Psoas muscle (tissue), 8 donors: ENCODE data around the gene ANO9. TPM values are rescaled to one million over a fixed set of nuclear protein-coding genes. Genes with fewer than 3 reads are reported as not detected.
"Not testable (repeated sequence)": the region's sequence is repeated elsewhere in the genome, so short reads cannot be mapped to it uniquely, and the experiment has no call there.

Experiments used
- ATAC-seq, 4 donors: fragments of 200-7000 bp; cut with Tn5 transposase; one replicate each; pipeline ENCODE4 v1.9.1; 2020; ENCODE audit warnings: moderate library complexity in 3 of 4, mild to moderate bottlenecking in 2 of 4
- DNase-seq, 2 donors: peaks; one replicate each; pipeline ENCODE4 v3.0.0-alpha.2; 2020
- H3K27ac ChIP-seq: fragments of 200-600 bp; one replicate; pipeline ENCODE4 v1.8.0; 2022
- H3K27me3 ChIP-seq, 3 donors: fragments of 200-600 bp in 1 of 3; one replicate each; pipeline versions ENCODE4 v1.6.1 to v1.8.0; 2013 to 2022; ENCODE audit warnings: low read length in 2 of 3, mild to moderate bottlenecking in 2 of 3, moderate library complexity in 1 of 3; ENCODE audit not compliant: insufficient read depth in 3 of 3
- H3K36me3 ChIP-seq, 2 donors: fragments of 200-600 bp in 1 of 2; one replicate each; pipeline versions ENCODE4 v1.6.1 to v1.8.0; 2013 to 2022; ENCODE audit warnings: low read depth in 1 of 2, mild to moderate bottlenecking in 1 of 2, moderate library complexity in 1 of 2; ENCODE audit not compliant: insufficient read depth in 1 of 2
- H3K4me1 ChIP-seq: fragments of 200-600 bp; one replicate; pipeline ENCODE4 v1.8.0; 2022
- H3K4me3 ChIP-seq: fragments of 200-600 bp; one replicate; pipeline ENCODE4 v1.8.0; 2022; ENCODE audit warnings: mild to moderate bottlenecking
- H3K9me3 ChIP-seq: fragments of 200-600 bp; one replicate; pipeline ENCODE4 v1.8.0; 2022
- WGBS, 3 donors: extraction: QIAGEN DNeasy Blood & Tissue Kit; methylation state at CpG; one replicate each; pipeline versions ENCODE4 v1.1.6 to v1.1.7; 2013; 5-methylcytosine and 5-hydroxymethylcytosine counted together
- intact Hi-C, 2 donors: fragments of 100-400 bp; cut with DNase I; formaldehyde crosslinking; loops; one replicate each; pipeline versions ENCODE4 v1.11.0 to v1.14.2; 2022
- polyA plus RNA-seq, 3 donors: library from polyadenylated mRNA; stranded (reverse); fragments of 200-250 nt; gene quantifications; one replicate each; pipeline ENCODE4 v1.2.3, GENCODE V29; 2013
- total RNA-seq, 4 donors: library from RNA; stranded (reverse); fragmentation: NEBNext Ultra II Directional in 2 of 4; extraction: Animal tissue kit (Norgen Biotek cat#: 25700) in 2 of 4; gene quantifications; one replicate each; pipeline versions ENCODE4 v1.2.1 to v1.2.4, GENCODE V29; 2021 to 2023
- TF ChIP-seq, protein P1 (sequence below): fragments of 200-600 bp; IDR thresholded peaks from one replicate; pipeline ENCODE4 v1.8.0; 2022; ENCODE audit warnings: antibody characterized with exemption
- donor health status: healthy with polysubstance abuse.
- donor health status: DM: no; HTN: no; CAD: no; lungs with moderate emphysema.
- donor health status: Bipolar disorder and iron deficiency.
- donor health status: healthy.
- donor health status: DM: yes; HTN: yes; CAD: no.
- donor health status: DM: no; HTN: no; CAD: no.
- donor health status: DM: no; HTN: no; CAD: no.
- donor health status: DM: yes; HTN: yes; CAD: no.

ANO9 gene
- total and polyA plus RNA-seq, 7 donors: 0.09 to 0.59 (median 0.13) TPM; not detected in 1

DNA sequence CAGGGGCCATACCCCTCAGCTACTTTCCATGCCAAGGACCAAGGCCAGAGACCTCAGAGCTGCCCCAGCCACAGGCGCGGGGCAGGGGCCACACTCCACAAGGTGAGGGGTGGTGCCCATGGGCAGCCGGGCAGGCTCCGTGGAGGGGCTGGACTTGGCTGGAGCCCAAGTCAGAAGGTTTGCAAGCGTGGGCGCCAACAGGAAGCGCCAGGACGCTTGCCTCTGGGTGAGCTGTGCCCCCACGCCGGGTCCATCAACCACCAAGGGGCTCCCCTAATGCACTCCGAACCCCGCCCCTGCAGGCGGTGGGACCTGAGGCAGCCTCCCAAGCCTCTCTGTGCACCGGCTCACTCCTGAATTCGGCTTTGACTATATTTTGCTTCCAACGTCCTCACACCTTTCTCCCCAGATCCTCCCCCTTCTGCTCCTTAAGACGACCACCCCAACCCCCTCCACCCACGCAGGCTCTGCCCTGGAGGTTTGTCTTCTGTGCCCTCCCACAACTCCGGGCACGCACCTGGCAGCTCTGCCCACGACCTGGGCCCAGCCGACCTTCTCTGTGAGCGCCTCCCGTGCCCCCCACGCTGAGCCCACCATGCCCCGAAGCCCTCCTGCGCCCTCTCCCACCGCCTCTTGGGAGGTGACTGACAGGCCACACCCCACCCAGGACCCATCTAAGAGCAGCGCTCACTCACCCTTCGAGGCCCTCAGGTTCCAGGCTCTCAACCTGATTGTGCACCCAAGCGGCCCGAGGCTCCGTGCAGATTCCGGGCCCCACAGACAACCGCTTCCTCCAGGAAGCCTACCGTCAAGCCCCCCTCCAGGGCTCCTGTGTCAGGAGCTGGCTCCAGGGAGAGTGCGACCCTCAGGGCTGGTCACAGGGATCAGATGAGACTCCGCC, 50.4 kb downstream of the ANO9 start:
- peaks cover 2% of the 10 kb centered on the region for H3K9me3 ChIP-seq
- TF ChIP-seq, protein P1, sequence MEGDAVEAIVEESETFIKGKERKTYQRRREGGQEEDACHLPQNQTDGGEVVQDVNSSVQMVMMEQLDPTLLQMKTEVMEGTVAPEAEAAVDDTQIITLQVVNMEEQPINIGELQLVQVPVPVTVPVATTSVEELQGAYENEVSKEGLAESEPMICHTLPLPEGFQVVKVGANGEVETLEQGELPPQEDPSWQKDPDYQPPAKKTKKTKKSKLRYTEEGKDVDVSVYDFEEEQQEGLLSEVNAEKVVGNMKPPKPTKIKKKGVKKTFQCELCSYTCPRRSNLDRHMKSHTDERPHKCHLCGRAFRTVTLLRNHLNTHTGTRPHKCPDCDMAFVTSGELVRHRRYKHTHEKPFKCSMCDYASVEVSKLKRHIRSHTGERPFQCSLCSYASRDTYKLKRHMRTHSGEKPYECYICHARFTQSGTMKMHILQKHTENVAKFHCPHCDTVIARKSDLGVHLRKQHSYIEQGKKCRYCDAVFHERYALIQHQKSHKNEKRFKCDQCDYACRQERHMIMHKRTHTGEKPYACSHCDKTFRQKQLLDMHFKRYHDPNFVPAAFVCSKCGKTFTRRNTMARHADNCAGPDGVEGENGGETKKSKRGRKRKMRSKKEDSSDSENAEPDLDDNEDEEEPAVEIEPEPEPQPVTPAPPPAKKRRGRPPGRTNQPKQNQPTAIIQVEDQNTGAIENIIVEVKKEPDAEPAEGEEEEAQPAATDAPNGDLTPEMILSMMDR: no peak
- H3K27ac ChIP-seq: no peak overlapping the region
- no peaks in the 10 kb centered on the region for H3K4me1 ChIP-seq
- intact Hi-C loops: no loop called here
- H3K36me3 ChIP-seq: no peaks in the 10 kb centered on the region
- H3K4me3 ChIP-seq: no peak overlapping the region
- ATAC-seq (no peak), DNase-seq (no peak)
- peaks cover 0 to 25% (median 0%) of the 10 kb centered on the region in 3 donors for H3K27me3 ChIP-seq
- WGBS, 3 donors: 73 to 76% (median 75%) methylated on average over 37 to 38 of the region's 38 CpGs

DNA sequence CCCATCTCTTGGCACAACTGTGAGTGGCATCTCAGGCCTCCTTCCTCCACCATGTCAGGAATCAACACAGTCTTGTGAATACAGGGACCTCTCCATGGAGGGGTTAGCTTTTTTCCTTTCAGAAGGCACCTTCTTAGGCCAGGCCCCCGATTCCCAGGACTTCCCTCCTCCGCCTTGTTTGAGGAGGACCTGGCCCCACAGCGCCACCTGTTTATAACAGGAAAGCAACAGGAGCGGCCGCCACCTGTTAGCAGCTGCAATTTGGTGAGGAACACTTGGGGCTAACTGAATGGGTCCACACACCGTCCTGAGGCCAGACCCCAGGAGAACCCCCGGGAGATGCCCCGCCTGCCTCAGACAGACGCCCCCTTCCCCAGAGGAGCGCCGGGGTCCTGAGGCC, 51.6 kb downstream of the ANO9 start:
- TF ChIP-seq, protein P1: no peak
- Histone ChIP-seq H3K9me3 (peaks cover 4% of the 10 kb centered on the region), H3K27ac (no peak overlapping the region), H3K4me1 (no peaks in the 10 kb centered on the region), H3K27me3 (peaks cover 0 to 18% (median 0%) of the 10 kb centered on the region in 3 donors), H3K4me3 (no peak overlapping the region), H3K36me3 (no peaks in the 10 kb centered on the region)
- ATAC-seq: no peak
- no peak for DNase-seq
- intact Hi-C loops: no loop called here
- 43 to 51% (median 50%) methylated on average over 7 to 11 of the region's 11 CpGs for WGBS, 3 donors

DNA sequence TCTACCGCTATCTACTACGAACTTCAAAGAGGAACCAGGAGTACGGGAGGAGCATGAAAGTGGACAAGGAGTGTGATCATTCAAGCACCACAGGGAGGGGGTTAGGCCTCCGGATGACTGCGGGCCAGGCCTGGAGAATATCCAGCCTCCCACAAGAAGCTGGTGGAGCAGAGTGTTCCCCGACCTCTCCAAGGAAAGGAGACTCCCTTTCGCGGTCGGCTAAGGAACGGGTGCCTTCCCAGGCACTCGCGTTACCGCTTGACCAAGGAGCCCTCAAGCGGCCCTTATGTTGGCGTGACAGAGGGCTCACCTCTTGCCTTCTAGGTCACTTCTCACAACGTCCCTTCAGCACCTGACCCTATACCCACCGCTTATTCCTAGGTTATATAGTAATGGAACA, 52.4 kb downstream of the ANO9 start:
- ATAC-seq, H3K9me3 ChIP-seq, DNase-seq, H3K4me1 ChIP-seq, H3K4me3 ChIP-seq, intact Hi-C loops, H3K27ac ChIP-seq, H3K36me3 ChIP-seq: not testable (repeated sequence)
- 74 to 79% (median 75%) methylated on average over 10 to 17 of the region's 17 CpGs for WGBS, 3 donors
- H3K27me3 ChIP-seq: peaks cover 0 to 11% (median 0%) of the 10 kb centered on the region in 3 donors

DNA sequence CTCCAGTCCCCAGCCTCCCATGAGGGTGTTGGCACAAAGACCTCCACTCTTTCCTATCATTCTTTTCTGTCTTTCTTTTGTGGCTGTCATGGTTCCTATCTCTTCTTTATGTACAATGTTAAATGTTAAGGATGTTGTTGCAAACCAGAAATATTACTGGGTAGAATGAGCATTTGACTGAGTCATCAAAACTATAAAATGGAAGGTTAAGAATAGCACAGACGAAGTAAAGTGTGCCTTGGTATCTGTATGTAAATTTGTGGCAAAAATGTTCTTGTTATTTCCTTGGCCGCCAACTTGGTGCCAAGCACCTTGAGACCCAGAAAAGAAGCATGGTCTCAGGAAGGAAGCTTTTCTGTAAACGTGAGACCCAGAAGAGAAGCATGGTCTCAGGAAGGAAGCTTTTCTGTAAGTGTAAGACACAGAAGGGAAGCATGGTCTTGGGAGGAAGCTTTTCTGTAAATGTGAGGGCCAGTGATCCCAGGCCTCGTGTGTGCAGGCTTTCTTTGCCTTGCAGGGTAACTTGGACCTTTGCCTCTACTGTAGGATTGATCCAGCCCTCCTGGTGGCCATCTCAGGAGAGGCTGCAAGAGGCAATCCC, 54.5 kb downstream of the ANO9 start:
- no peaks in the 10 kb centered on the region for H3K36me3 ChIP-seq
- intact Hi-C loops: no loop called here
- peaks cover 0 to 14% (median 4%) of the 10 kb centered on the region in 3 donors for H3K27me3 ChIP-seq
- WGBS, 3 donors: 55 to 72% (median 62%) methylated on average over 4 of the region's 4 CpGs
- no peaks in the 10 kb centered on the region for H3K4me1 ChIP-seq
- no peak overlapping the region for H3K27ac ChIP-seq
- H3K4me3 ChIP-seq: no peak overlapping the region
- no peak for DNase-seq
- no peak for ATAC-seq
- TF ChIP-seq, protein P1: no peak
- peaks cover 4% of the 10 kb centered on the region for H3K9me3 ChIP-seq

DNA sequence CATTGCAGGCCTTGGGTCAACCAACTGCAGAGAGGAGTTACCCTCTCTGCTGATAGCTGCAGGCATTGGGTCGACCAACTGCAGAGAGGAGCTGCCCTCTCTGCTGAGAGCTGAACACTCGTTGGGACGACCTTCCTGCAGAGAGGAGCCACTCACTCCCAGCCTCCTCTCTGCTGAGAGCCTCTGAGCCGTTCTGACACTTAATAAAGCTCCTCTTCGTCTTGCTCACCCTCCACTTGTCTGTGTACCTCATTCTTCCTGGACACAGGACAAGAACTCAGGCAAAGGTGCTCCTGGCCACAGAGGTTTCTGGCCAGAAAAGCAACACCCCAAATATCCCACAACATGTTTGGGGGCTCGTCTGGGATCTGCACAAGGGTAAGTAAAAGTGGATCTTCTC, 55.3 kb downstream of the ANO9 start:
- no peak overlapping the region for H3K27ac ChIP-seq
- no peak overlapping the region for H3K4me3 ChIP-seq
- ATAC-seq (no peak), DNase-seq (no peak)
- peaks cover 4% of the 10 kb centered on the region for H3K9me3 ChIP-seq
- H3K27me3 ChIP-seq: peaks cover 0 to 9% (median 4%) of the 10 kb centered on the region in 3 donors
- no peaks in the 10 kb centered on the region for H3K36me3 ChIP-seq
- TF ChIP-seq, protein P1: no peak
- 90 to 91% (median 91%) methylated on average over 6 of the region's 6 CpGs for WGBS, 3 donors
- H3K4me1 ChIP-seq: no peaks in the 10 kb centered on the region
- intact Hi-C loops: no loop called here
